GM12801 (cell line): Measurements from ENCODE around the gene MSI2.

Experiments
- CTCF ChIP-seq: IDR thresholded peaks from one replicate; pipeline ENCODE4 v1.5.1; 2011; ENCODE audit warnings: control low read depth; ENCODE audit not compliant: insufficient read length; ENCODE audit errors: extremely low read depth

MSI2 gene

GRCh38 chr17:57375770-57376225 is 119.5 kb downstream of the MSI2 start:
- no peak for TF ChIP-seq CTCF

- TF ChIP-seq CTCF: no peak
Observed at GRCh38 chr17:57377094-57377493, 120.8 kb downstream of the MSI2 start.

- TF ChIP-seq CTCF: no peak
Observed at GRCh38 chr17:57379237-57379894, 123.0 kb downstream of the MSI2 start.

GRCh38 chr17:57379895-57380434 is 123.6 kb downstream of the MSI2 start:
- no peak for TF ChIP-seq CTCF

- TF ChIP-seq CTCF: no peak
Observed at GRCh38 chr17:57381498-57381897, 125.2 kb downstream of the MSI2 start.

- no peak for TF ChIP-seq CTCF
Observed at GRCh38 chr17:57384219-57384618, 127.9 kb downstream of the MSI2 start.

GRCh38 chr17:57385975-57386374 is 129.7 kb downstream of the MSI2 start:
- no peak for TF ChIP-seq CTCF

- no peak for TF ChIP-seq CTCF
Observed at GRCh38 chr17:57387575-57387974, 131.3 kb downstream of the MSI2 start.
